ENCODE measurements around the gene NSUN5.
"Not testable (repeated sequence)": the region's sequence is repeated elsewhere in the genome, so short reads cannot be mapped to it uniquely, and the experiment has no call there.

DNA sequence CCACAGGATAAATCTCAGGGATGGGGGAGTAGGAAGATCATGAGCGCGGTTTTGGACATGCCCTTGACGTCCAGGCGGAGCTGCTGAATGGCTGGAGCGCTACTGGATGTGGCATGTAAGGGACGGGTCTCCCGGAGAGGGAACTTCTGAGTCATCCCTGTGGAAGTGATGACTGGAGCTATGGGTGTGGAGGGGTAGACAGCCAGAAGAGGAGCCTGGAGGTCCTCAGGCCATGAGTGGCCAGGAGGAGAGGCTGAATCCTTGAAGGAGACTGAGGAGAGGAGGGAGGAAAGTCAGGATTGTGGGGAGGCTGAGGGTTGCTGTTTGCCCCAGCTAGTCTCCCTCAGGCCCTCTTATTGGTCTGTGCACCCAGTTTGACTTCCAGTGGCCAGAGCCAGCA lies 2.8 kb upstream of the NSUN5 start:
- TF ChIP-seq, protein P1, sequence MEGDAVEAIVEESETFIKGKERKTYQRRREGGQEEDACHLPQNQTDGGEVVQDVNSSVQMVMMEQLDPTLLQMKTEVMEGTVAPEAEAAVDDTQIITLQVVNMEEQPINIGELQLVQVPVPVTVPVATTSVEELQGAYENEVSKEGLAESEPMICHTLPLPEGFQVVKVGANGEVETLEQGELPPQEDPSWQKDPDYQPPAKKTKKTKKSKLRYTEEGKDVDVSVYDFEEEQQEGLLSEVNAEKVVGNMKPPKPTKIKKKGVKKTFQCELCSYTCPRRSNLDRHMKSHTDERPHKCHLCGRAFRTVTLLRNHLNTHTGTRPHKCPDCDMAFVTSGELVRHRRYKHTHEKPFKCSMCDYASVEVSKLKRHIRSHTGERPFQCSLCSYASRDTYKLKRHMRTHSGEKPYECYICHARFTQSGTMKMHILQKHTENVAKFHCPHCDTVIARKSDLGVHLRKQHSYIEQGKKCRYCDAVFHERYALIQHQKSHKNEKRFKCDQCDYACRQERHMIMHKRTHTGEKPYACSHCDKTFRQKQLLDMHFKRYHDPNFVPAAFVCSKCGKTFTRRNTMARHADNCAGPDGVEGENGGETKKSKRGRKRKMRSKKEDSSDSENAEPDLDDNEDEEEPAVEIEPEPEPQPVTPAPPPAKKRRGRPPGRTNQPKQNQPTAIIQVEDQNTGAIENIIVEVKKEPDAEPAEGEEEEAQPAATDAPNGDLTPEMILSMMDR (IDR thresholded peaks at IDR 0.05), result not testable (repeated sequence)
- not testable (repeated sequence) for TF ChIP-seq EP300 (IDR thresholded peaks at IDR 0.05)

Measured in gastroesophageal sphincter (tissue), 3 donors.